ENCODE results near the gene AZU1. TPM values are rescaled to one million over a fixed set of nuclear protein-coding genes. Genes with fewer than 3 reads are reported as not detected.
"Not testable (repeated sequence)": the region's sequence is repeated elsewhere in the genome, so short reads cannot be mapped to it uniquely, and the experiment has no call there.

AZU1 gene
- total RNA-seq, 1 experiment from 2014 or later, result not detected

DNA sequence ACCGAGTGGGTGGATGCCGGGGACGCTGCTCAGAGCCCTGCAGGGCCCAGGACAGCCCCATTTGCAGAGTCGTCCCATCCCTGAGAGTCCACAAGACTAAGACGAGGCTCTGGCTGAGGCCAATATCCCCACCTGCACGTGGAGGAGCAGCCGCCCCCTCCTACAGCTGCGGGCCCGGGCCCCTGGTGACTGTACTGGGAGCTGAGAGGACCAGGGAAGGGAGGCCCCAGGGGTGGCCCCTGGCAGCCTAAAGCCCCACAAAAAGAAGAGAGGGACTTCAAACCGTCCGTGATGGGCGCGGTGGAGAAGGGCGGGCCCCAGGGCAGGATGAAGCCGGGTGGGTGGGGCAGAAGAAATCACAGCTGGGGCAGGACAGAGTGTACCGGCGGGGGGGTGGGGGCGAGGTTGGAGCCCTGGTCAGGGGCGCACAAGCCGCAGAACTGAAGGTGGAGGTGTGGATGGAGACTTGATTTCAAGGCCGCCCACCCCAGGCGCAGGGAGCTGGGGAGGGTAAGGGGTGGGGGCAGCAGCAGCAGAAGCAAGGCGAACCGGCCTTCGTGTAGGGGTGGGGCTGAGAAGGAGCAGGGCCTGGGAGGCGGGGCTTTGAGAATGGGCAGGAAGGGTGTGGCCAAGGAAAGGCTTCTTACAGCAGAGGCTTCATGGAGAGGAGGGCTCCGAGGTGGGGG is 44.8 kb downstream of the AZU1 start:
- DNase-seq (ENCODE audit: low spot score), result peak; percentile 94

DNA sequence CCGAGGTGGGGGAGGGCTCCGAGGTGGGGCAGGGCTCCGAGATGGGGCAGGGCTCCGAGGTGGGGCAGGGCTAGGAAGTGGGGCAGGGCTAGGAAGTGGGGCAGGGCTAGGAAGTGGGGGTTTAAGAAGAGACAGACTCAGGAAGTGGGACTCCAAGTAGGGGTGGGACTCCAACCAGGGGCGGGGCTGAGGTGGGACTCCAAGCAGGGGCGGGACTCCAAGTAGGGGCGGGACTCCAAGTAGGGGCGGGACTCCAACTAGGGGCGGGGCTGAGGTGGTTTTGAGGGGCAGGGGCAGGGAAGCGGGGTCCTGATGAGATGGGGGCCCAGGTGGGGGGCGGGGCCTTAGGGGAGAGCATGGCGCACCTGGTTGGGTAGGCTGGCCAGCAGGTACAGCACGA is 45.4 kb downstream of the AZU1 start:
- peak; percentile 77 for DNase-seq (ENCODE audit: low spot score)

- DNase-seq (ENCODE audit: low spot score), result no peak
Measured at GRCh38 chr19:873561-874041, 46.0 kb downstream of the AZU1 start.

DNA sequence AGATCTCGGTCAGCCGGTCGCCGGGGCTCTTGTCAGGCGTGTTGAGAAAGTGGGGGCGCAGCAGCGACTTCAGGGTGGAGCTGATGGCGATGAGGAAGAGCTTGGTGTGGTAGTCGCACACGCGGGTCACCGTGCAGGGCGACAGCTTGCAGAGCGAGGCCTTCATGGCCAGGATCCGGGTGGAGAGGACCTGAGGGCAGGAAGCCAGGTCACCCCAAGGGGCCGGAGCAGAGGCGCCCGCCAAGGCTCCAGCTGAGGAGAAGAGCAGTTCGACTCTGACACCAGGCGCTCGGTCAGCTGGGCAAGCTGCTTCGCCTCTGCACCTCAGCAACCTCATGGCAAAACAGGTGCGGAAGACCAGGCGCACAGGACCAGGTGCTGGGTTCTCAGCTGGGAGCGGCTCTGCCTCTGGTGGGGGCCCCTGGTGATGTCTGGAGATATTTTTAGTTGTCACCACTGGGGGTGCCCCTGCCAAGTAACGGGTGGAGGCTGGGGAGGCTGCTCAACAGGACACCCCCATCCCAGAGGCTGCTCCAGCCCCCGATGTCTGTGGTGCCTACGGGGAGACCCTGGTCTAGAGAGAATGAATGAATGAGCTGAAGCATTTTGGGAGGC is 47.7 kb downstream of the AZU1 start:
- no peak for DNase-seq (ENCODE audit: low spot score)

DNA sequence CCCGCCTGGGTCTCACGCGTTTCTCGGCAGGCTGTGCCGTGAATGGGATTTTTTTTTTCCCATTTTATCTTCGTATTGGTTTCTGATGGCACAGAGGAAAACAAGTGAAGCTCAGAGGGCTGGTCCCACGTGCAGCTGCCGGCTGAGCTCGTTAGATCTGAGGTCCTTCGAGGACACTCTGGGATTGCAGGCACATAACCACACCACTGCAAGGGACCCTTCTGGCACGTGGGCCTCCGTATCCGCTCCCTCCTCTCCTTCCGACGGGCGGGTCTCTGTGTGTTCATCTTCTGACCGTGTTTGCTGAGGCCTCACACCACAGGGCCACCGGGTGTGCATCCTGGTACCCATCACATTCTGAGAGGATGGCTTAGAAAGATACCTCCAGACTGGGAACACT is 48.5 kb downstream of the AZU1 start:
- no peak for DNase-seq (ENCODE audit: low spot score)

DNA sequence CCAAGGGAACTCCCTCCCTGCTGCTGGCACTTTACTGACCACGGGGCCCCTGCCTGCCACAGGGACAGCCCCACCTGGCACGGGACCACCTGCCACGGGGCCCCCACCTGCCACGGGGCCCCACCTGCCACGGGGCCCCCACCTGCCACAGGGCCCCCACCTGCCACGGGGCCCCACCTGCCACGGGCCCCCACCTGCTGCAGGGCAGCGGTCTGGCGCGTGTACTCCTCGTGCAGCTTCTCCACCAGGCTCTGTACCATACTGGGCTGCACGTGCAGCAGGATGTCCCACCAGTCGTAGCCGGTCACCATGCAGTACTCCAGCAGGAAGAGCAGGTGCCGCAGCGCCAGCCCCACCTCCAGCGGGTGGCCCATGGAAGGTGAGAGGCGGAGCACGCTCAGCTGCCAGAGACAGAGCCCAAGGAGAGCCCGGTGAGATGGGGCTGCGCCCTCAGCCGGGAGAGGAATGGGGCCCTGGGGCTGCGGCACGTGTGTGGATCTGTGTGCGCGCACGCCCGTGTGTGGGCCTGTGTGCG is 49.2 kb downstream of the AZU1 start:
- no peak for DNase-seq (ENCODE audit: low spot score)

- DNase-seq (ENCODE audit: low spot score), result not testable (repeated sequence)
Measured at GRCh38 chr19:877992-878660, 50.5 kb downstream of the AZU1 start.

DNA sequence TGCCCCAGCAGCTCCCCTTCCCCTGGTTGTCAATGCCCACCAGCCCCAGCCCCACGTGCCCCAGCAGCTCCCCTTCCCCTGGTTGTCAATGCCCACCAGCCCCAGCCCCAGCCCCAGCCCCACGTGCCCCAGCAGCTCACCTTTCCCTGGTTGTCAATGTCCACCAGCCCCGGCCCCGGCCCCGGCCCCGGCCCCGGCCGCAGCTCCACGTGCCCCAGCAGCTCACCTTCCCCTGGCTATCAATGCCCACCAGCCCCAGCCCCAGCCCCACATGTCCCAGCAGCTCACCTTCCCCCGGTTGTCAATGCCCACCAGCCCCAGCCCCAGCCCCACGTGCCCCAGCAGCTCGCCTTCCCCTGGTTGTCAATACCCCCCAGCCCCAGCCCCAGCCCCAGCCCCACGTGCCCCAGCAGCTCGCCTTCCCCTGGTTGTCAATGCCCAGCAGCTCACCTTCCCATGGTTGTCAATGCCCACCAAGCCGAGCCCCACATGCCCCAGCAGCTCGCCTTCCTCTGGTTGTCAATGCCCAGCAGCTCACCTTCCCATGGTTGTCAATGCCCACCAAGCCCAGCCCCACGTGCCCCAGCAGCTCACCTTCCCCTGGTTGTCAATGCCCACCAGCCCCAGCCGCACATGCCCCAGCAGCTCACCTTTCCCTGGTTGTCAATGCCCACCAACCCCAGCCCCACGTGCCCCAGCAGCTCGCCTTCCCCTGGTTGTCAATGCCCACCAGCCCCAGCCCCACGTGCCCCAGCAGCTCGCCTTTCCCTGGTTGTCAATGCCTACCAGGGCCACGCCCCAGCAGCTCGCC is 51.3 kb downstream of the AZU1 start:
- not testable (repeated sequence) for DNase-seq (ENCODE audit: low spot score)

DNA sequence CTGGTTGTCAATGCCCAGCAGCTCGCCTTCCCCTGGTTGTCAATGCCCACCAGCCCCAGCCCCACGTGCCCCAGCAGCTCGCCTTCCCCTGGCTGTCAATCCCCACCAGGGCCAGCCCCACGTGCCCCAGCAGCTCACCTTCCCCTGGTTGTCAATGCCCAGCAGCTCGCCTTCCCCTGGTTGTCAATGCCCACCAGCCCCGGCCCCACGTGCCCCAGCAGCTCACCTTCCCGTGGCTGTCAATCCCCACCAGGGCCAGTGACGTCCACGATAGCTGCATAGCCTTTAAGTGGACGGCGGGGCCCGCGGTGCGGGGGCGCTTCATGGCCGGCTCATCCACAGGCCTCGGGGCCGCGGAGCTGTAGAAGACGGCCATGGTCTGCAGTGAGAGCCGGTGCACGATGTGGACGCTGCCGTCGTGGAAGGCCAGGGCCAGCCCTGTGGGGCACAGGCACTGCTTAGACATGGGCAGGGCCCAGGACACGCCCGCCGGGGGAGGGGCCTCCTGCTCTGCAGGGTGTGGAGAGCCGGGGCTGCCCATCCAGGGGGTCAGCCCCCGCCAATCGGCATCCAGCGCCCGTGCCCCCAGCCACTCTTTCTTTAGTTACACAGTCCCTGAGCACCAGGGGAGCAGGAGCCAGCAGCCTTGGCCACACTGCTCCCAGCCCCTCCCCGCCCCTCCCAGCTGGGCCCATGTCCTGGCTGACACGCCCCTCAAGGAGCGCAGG is 52.2 kb downstream of the AZU1 start:
- DNase-seq (ENCODE audit: low spot score), result no peak

Other genes starting within 250 kb of the AZU1 start
- 9.3 and 12.7 TPM in 2 replicates for gene HCN2, start 238.0 kb upstream of the AZU1 start, total RNA-seq (2014; rRNA removed; shearing (Covaris generic))
- 42.7 and 58.4 TPM in 2 replicates for gene POLRMT, start 194.3 kb upstream of the AZU1 start, total RNA-seq (2014; rRNA removed; shearing (Covaris generic))
- 0.17 TPM in 1 of 2 replicates, not detected in the other for gene FGF22, start 188.0 kb upstream of the AZU1 start, total RNA-seq (2014; rRNA removed; shearing (Covaris generic))
- 40.9 and 62.4 TPM in 2 replicates for gene RNF126, start 164.6 kb upstream of the AZU1 start, total RNA-seq (2014; rRNA removed; shearing (Covaris generic))
- gene FSTL3, start 151.4 kb upstream of the AZU1 start, total RNA-seq (2014; rRNA removed; shearing (Covaris generic)), result 267 and 269 TPM in 2 replicates
- not detected in 2 replicates for gene PRSS57, start 132.4 kb upstream of the AZU1 start, total RNA-seq (2014; rRNA removed; shearing (Covaris generic))
- gene PALM, start 118.9 kb upstream of the AZU1 start, total RNA-seq (2014; rRNA removed; shearing (Covaris generic)), result 42.9 and 47.9 TPM in 2 replicates
- 58.6 and 86.2 TPM in 2 replicates for gene MISP, start 76.7 kb upstream of the AZU1 start, total RNA-seq (2014; rRNA removed; shearing (Covaris generic))
- 171 and 174 TPM in 2 replicates for gene PTBP1, start 30.4 kb upstream of the AZU1 start, total RNA-seq (2014; rRNA removed; shearing (Covaris generic))
- gene PLPPR3, start 5.9 kb upstream of the AZU1 start, total RNA-seq (2014; rRNA removed; shearing (Covaris generic)), result 7.5 and 12.7 TPM in 2 replicates
- 0.14 and 0.16 TPM in 2 replicates for gene PRTN3, start 13.2 kb downstream of the AZU1 start, total RNA-seq (2014; rRNA removed; shearing (Covaris generic))
- gene ELANE, start 24.5 kb downstream of the AZU1 start, total RNA-seq (2014; rRNA removed; shearing (Covaris generic)), result not detected in 2 replicates
- 14.4 and 16.2 TPM in 2 replicates for gene CFD, start 31.8 kb downstream of the AZU1 start, total RNA-seq (2014; rRNA removed; shearing (Covaris generic))
- 15.2 and 17.2 TPM in 2 replicates for gene MED16, start 65.3 kb downstream of the AZU1 start, total RNA-seq (2014; rRNA removed; shearing (Covaris generic))
- gene RNU6-9, start 65.6 kb downstream of the AZU1 start, total RNA-seq (2014; rRNA removed; shearing (Covaris generic)), result not detected in 2 replicates
- 23.0 and 29.7 TPM in 2 replicates for gene R3HDM4, start 85.4 kb downstream of the AZU1 start, total RNA-seq (2014; rRNA removed; shearing (Covaris generic))
- not detected in 2 replicates for gene KISS1R, start 89.5 kb downstream of the AZU1 start, total RNA-seq (2014; rRNA removed; shearing (Covaris generic))
- gene ARID3A, start 98.2 kb downstream of the AZU1 start, total RNA-seq (2014; rRNA removed; shearing (Covaris generic)), result 2.4 and 4.4 TPM in 2 replicates
- 41.8 and 42.6 TPM in 2 replicates for gene WDR18, start 156.5 kb downstream of the AZU1 start, total RNA-seq (2014; rRNA removed; shearing (Covaris generic))
- 0.38 TPM in 1 of 2 replicates, not detected in the other for gene GRIN3B, start 172.6 kb downstream of the AZU1 start, total RNA-seq (2014; rRNA removed; shearing (Covaris generic))
- gene TMEM259, start 193.3 kb downstream of the AZU1 start, total RNA-seq (2014; rRNA removed; shearing (Covaris generic)), result 104 and 131 TPM in 2 replicates
- not detected in 2 replicates for gene RNU6-2, start 193.7 kb downstream of the AZU1 start, total RNA-seq (2014; rRNA removed; shearing (Covaris generic))
- 219 and 243 TPM in 2 replicates for gene CNN2, start 198.8 kb downstream of the AZU1 start, total RNA-seq (2014; rRNA removed; shearing (Covaris generic))
- 5.1 and 8.6 TPM in 2 replicates for gene ABCA7, start 212.3 kb downstream of the AZU1 start, total RNA-seq (2014; rRNA removed; shearing (Covaris generic))
- 3.1 and 4.9 TPM in 2 replicates for gene ARHGAP45, start 239.3 kb downstream of the AZU1 start, total RNA-seq (2014; rRNA removed; shearing (Covaris generic))